ENCODE results near the gene USP50. TPM values are rescaled to one million over a fixed set of nuclear protein-coding genes. Genes with fewer than 3 reads are reported as not detected.

Gene USP50
- polyA plus RNA-seq, 1 of the 3 experiments (the other 2 are of a cell fraction), result not detected

DNA sequence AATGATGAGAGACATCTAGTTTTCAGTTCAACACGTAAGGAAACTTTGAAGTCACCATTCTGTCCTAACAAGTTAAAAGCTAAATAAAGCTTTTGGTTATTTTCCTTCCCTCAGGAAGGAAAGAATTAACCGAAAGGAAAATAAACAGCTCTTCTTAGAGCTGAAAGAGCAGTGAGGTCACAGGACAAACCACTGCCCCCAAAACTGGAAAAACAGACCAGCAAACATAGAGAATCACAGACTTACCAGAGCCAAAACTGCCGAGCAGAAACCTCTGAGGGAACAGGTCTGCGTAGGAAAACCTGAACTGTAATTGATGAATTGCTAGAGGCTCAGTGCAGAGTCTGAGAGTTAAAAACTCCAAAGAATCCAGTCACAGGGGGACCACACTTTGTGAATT lies 14.7 kb downstream of the USP50 start:
- H3K4me3 ChIP-seq (ENCODE audit: low read depth in 2 of 2, low read length in 1 of 2), result no peak overlapping the region
- H3K4me1 ChIP-seq (ENCODE audit: control insufficient read depth in 1 of 2, insufficient read depth in 2 of 2, low read depth in 1 of 2, low read length in 1 of 2), result no peaks in the 10 kb centered on the region
- TF ChIP-seq FOXJ3 (CRISPR knock-in tag; IDR thresholded peaks at IDR 0.05) (no peak), ELF1 (IDR thresholded peaks at IDR 0.05) (no peak), NFIC (IDR thresholded peaks at IDR 0.05; ENCODE audit: borderline replicate concordance) (no peak), RCOR1 (IDR thresholded peaks at IDR 0.05; ENCODE audit: low read length) (no peak), TAF1 (IDR thresholded peaks at IDR 0.05; ENCODE audit: borderline replicate concordance, low read depth, low read length) (no peak), CHD2 (IDR thresholded peaks at IDR 0.05; ENCODE audit: low read length, partially characterized antibody) (no peak), GATA2 (CRISPR knock-in tag; IDR thresholded peaks at IDR 0.05) (no peak), JUND (IDR thresholded peaks at IDR 0.05) (no peak), TCF12 (IDR thresholded peaks at IDR 0.05) (no peak), EP300 (IDR thresholded peaks at IDR 0.05; ENCODE audit: borderline replicate concordance in 1 of 2, low read depth in 1 of 2, low read length in 1 of 2) (no peak), USF1 (IDR thresholded peaks at IDR 0.05; ENCODE audit: borderline replicate concordance, low read depth) (no peak), SIN3A (IDR thresholded peaks at IDR 0.05; ENCODE audit: borderline replicate concordance, low read depth, low read length) (no peak), YY1 (IDR thresholded peaks at IDR 0.05; ENCODE audit: low read depth) (no peak), SMC3 (IDR thresholded peaks at IDR 0.05; ENCODE audit: low read depth, low read length) (no peak), USF2 (IDR thresholded peaks at IDR 0.05; ENCODE audit: borderline replicate concordance, low read depth, low read length) (no peak)
- TF ChIP-seq, protein P1, sequence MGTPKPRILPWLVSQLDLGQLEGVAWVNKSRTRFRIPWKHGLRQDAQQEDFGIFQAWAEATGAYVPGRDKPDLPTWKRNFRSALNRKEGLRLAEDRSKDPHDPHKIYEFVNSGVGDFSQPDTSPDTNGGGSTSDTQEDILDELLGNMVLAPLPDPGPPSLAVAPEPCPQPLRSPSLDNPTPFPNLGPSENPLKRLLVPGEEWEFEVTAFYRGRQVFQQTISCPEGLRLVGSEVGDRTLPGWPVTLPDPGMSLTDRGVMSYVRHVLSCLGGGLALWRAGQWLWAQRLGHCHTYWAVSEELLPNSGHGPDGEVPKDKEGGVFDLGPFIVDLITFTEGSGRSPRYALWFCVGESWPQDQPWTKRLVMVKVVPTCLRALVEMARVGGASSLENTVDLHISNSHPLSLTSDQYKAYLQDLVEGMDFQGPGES (IDR thresholded peaks at IDR 0.05; ENCODE audit: low read depth, low read length), result no peak
- TF ChIP-seq, protein P2, sequence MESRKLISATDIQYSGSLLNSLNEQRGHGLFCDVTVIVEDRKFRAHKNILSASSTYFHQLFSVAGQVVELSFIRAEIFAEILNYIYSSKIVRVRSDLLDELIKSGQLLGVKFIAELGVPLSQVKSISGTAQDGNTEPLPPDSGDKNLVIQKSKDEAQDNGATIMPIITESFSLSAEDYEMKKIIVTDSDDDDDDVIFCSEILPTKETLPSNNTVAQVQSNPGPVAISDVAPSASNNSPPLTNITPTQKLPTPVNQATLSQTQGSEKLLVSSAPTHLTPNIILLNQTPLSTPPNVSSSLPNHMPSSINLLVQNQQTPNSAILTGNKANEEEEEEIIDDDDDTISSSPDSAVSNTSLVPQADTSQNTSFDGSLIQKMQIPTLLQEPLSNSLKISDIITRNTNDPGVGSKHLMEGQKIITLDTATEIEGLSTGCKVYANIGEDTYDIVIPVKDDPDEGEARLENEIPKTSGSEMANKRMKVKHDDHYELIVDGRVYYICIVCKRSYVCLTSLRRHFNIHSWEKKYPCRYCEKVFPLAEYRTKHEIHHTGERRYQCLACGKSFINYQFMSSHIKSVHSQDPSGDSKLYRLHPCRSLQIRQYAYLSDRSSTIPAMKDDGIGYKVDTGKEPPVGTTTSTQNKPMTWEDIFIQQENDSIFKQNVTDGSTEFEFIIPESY (IDR thresholded peaks at IDR 0.05; ENCODE audit: borderline replicate concordance, low read depth), result no peak
- no peak overlapping the region for H2AFZ ChIP-seq (ENCODE audit: low read depth)
- H3K27ac ChIP-seq (ENCODE audit: low read depth in 2 of 2, low read length in 1 of 2), result no peak overlapping the region
- H3K9ac ChIP-seq, result no peak overlapping the region
- ChIA-PET CTCF (no interaction called here), POLR2A (no interaction called here)
- H3K27me3 ChIP-seq (ENCODE audit: insufficient read depth), result no peaks in the 10 kb centered on the region
- no peaks in the 10 kb centered on the region for H4K20me1 ChIP-seq (ENCODE audit: insufficient read depth)
- no peaks in the 10 kb centered on the region for H3K9me3 ChIP-seq
- no peaks in the 10 kb centered on the region for H3F3A ChIP-seq (replicated peaks; ENCODE audit: insufficient read depth)
- 84% methylated on average over 4 of the region's 4 CpGs for WGBS (ENCODE audit: low lambda C conversion rate)
- no peak overlapping the region for H3K4me2 ChIP-seq
- no peaks in the 10 kb centered on the region for H3K9me2 ChIP-seq
- DNase-seq, result no peak
- H3K79me2 ChIP-seq (ENCODE audit: insufficient read depth), result no peaks in the 10 kb centered on the region
- no peaks in the 10 kb centered on the region for H3K36me3 ChIP-seq (replicated peaks in 1 of 2; ENCODE audit: control insufficient read depth in 1 of 2, insufficient read depth in 2 of 2, low read length in 1 of 2)
